Kidney (tissue), 14 donors: Measurements from ENCODE around the gene GOLPH3L. TPM values are rescaled to one million over a fixed set of nuclear protein-coding genes. Genes with fewer than 3 reads are reported as not detected.

Experiments used
- DNase-seq, 5 donors: peaks; one replicate each; pipeline ENCODE4 v3.0.0-alpha.2; 2013 to 2020
- FAIRE-seq: peaks from 2 replicates; lab custom pipeline; 2012; peaks lifted over from hg19 to GRCh38; lab: Jason Lieb, UNC
- H3K27ac ChIP-seq, 2 donors: one replicate each; pipeline ENCODE4 v1.7.0; 2013; ENCODE audit warnings: low read depth in 2 of 2, low read length in 2 of 2, inconsistent platforms in 1 of 2
- H3K27me3 ChIP-seq: one replicate; pipeline ENCODE4 v1.7.1; 2013; ENCODE audit warnings: low read length, inconsistent platforms; ENCODE audit not compliant: control insufficient read depth, insufficient read depth
- H3K36me3 ChIP-seq, 3 donors: one replicate each; pipeline versions ENCODE4 v1.7.0 to v1.7.1; 2013; ENCODE audit warnings: low read length in 3 of 3, control low read depth in 1 of 3, inconsistent platforms in 1 of 3; ENCODE audit not compliant: insufficient read depth in 3 of 3, control insufficient read depth in 2 of 3
- H3K4me1 ChIP-seq, 3 donors: one replicate each; pipeline versions ENCODE4 v1.7.0 to v1.7.1; 2013; ENCODE audit warnings: low read length in 3 of 3, inconsistent platforms in 1 of 3, low read depth in 1 of 3; ENCODE audit not compliant: control insufficient read depth in 2 of 3, insufficient read depth in 2 of 3
- H3K4me3 ChIP-seq, 3 donors: one replicate each; pipeline versions ENCODE4 v1.7.0 to v1.8.1; 2013; ENCODE audit warnings: low read length in 3 of 3, control low read depth in 1 of 3, inconsistent platforms in 1 of 3
- H3K9ac ChIP-seq, 3 donors: one replicate each; pipeline versions ENCODE4 v1.7.0 to v1.7.1; 2013; ENCODE audit warnings: low read length in 3 of 3, control low read depth in 1 of 3, inconsistent platforms in 1 of 3
- H3K9me3 ChIP-seq, 3 donors: one replicate each; pipeline versions ENCODE4 v1.7.0 to v1.7.1; 2013; ENCODE audit warnings: low read length in 3 of 3, control low read depth in 1 of 3, inconsistent platforms in 1 of 3; ENCODE audit not compliant: control insufficient read depth in 2 of 3, insufficient read depth in 1 of 3
- intact Hi-C: fragments of 100-400 bp; cut with DNase I; formaldehyde crosslinking; loops from one replicate; pipeline ENCODE4 v1.11.1; 2022
- polyA plus RNA-seq: library from polyadenylated mRNA; stranded (reverse); fragments of 350-450 nt; fragmentation: Illumina TruSeq; extraction: RNeasy Lipid Tissue Mini Kit (QIAGEN cat#74804); gene quantifications from one replicate; pipeline ENCODE4 v1.2.3, GENCODE V29; 2014; ENCODE audit warnings: low read depth, low replicate concordance; ENCODE audit not compliant: insufficient read depth
- total RNA-seq: library from RNA; stranded (reverse); fragmentation: NEBNext Ultra II Directional; extraction: Animal tissue kit (Norgen Biotek cat#: 25700); gene quantifications from one replicate; pipeline ENCODE4 v1.2.1, GENCODE V29; 2021
- TF ChIP-seq, protein P1 (sequence below): IDR thresholded peaks from 3 replicates; pipeline ENCODE4 v1.5.1; 2012; ENCODE audit warnings: mild to moderate bottlenecking, moderate library complexity, borderline replicate concordance; ENCODE audit not compliant: insufficient read depth; ENCODE audit errors: extremely low read depth
- donor health status: control.
- donor health status: control.
- donor health status: control.
- donor health status: control.
- donor health status: control.
- donor health status: DM: yes; HTN: yes; CAD: no.
- donor health status: Normal renal cell carcinoma (clear cell type).

The GOLPH3L gene
- total and polyA plus RNA-seq, 2 donors from 2014 or later = 21.1 to 36.1 TPM

- H3K9me3 ChIP-seq = no peaks in the 10 kb centered on the region
- no peak overlapping the region for H3K27ac ChIP-seq
- H3K27me3 ChIP-seq = no peaks in the 10 kb centered on the region
- FAIRE-seq (no peak), DNase-seq (no peak)
- H3K4me3 ChIP-seq = no peak overlapping the region
- no peaks in the 10 kb centered on the region for H3K36me3 ChIP-seq
- no peaks in the 10 kb centered on the region for H3K4me1 ChIP-seq
- TF ChIP-seq, protein P1, sequence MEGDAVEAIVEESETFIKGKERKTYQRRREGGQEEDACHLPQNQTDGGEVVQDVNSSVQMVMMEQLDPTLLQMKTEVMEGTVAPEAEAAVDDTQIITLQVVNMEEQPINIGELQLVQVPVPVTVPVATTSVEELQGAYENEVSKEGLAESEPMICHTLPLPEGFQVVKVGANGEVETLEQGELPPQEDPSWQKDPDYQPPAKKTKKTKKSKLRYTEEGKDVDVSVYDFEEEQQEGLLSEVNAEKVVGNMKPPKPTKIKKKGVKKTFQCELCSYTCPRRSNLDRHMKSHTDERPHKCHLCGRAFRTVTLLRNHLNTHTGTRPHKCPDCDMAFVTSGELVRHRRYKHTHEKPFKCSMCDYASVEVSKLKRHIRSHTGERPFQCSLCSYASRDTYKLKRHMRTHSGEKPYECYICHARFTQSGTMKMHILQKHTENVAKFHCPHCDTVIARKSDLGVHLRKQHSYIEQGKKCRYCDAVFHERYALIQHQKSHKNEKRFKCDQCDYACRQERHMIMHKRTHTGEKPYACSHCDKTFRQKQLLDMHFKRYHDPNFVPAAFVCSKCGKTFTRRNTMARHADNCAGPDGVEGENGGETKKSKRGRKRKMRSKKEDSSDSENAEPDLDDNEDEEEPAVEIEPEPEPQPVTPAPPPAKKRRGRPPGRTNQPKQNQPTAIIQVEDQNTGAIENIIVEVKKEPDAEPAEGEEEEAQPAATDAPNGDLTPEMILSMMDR = no peak
- intact Hi-C loops = no loop called here
- no peak overlapping the region for H3K9ac ChIP-seq
Observed at GRCh38 chr1:150724336-150724735, 27.4 kb upstream of the GOLPH3L start.

DNA sequence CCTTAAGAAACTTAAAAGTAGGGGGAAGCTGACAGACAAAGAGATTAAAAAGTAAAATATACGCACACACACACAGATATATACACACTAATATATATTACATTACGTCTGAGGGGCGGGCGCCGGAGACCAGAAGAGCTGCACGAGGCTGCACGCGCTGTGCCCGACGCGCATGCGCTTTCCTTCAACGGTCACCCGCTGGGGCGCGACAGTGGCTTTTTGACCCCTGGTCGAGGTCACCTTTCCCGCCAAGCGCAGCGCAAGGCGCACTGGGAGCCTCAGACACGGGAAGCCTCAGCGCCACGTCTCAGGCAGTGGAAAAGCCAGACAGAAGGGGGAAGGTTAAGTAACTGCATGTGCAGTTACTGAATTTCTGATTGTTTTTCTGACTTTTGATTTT, 23.7 kb upstream of the GOLPH3L start, which contains the start of gene HORMAD1:
HORMAD1 (minus strand) TSS at position 193 of the 400 bp plus-strand sequence. CDS start 1,390 bp downstream, outside the sequence.
- DNase-seq = no peak
- no peaks in the 10 kb centered on the region for H3K36me3 ChIP-seq
- H3K27me3 ChIP-seq = no peaks in the 10 kb centered on the region
- TF ChIP-seq, protein P1 = no peak
- H3K4me3 ChIP-seq = no peak within 1 kb of the TSS
- H3K9me3 ChIP-seq = no peaks in the 10 kb centered on the region
- intact Hi-C loops = no loop called here
- H3K9ac ChIP-seq = no peak within 1 kb of the TSS
- H3K4me1 ChIP-seq = no peaks in the 10 kb centered on the region
- no peak within 1 kb of the TSS for H3K27ac ChIP-seq
- no peak for FAIRE-seq

DNA sequence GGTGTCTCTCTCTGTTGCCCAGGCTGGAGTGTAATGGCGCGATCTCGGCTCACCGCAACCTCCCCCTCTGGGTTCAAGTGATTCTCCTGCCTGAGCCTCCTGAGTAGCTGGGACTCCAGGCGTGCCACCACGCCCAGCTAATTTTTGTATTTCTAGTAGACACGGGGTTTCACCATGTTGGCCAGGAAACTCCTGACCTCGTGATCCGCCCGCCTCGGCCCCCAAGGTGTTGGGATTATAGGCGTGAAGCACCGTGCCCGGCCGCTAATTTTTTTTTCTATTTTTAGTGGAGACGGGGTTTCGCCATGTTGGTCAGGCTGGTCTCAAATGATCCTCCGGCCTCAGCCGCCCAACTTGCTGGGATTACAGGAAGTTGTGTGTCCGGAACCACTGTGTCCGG, 23.1 kb upstream of the GOLPH3L start:
- Histone ChIP-seq H3K27me3 (no peaks in the 10 kb centered on the region), H3K36me3 (no peaks in the 10 kb centered on the region), H3K4me1 (no peaks in the 10 kb centered on the region), H3K9ac (no peak overlapping the region), H3K27ac (no peak overlapping the region), H3K9me3 (no peaks in the 10 kb centered on the region), H3K4me3 (no peak overlapping the region)
- DNase-seq (no peak), FAIRE-seq (no peak)
- TF ChIP-seq, protein P1 = no peak
- intact Hi-C loops = no loop called here
